Activated naive CD4-positive, alpha-beta T cell treated with anti-CD3 and anti-CD28 coated beads, Interleukin-2, amount 50 U/mL, for 24 hours (primary cell): ENCODE data around the gene CACNB4.
"Not testable (repeated sequence)": the region's sequence is repeated elsewhere in the genome, so short reads cannot be mapped to it uniquely, and the experiment has no call there.

ENCODE experiments used
- H3K27ac Mint-ChIP-seq: one replicate; pipeline ENCODE4 v1.8.0; 2021; ENCODE audit warnings: mild to moderate bottlenecking, mixed read lengths
- H3K27me3 Mint-ChIP-seq: one replicate; pipeline ENCODE4 v1.8.0; 2021; ENCODE audit warnings: mixed read lengths
- H3K36me3 Mint-ChIP-seq: one replicate; pipeline ENCODE4 v1.8.0; 2021; ENCODE audit warnings: mixed read lengths
- H3K4me1 Mint-ChIP-seq: one replicate; pipeline ENCODE4 v1.8.0; 2021; ENCODE audit warnings: mixed read lengths
- H3K4me3 Mint-ChIP-seq: one replicate; pipeline ENCODE4 v1.8.0; 2021; ENCODE audit warnings: mild to moderate bottlenecking, mixed read lengths
- H3K9me3 Mint-ChIP-seq: one replicate; pipeline ENCODE4 v1.8.0; 2021; ENCODE audit warnings: mixed read lengths

Gene CACNB4

DNA sequence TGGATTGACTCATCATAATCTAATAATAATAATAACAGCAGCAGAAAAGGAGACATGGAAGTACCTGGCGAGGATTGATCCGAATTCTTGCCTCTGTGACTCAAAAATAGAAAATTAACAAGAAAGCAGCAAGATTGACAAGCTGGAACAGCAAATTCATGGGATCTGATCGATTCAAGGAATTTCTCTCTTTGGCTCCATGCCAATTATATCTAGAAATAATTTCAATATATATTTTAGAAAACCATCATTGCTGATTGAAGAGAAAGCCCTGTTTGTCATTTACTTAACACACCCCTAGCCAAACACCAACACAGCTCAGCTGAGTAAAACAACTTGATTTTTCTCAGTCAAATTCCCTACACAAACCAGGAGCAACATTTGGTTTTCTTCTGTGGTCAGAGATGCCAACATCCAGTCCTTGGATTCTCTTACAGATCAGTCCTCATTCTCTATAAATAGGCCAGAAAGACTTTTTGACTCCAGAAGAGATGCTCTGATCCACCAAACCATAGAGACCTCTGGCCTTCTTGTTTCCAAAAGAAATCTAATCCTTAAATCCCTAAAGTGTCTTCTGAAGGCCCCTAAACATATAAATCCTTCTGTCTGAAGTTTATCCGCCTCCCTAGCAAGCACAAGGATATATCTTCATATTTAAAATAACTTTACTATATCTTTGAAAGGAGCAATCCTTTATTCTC, 129.9 kb downstream of the CACNB4 start:
- H3K27ac Mint-ChIP-seq = no peak overlapping the region
- H3K4me3 Mint-ChIP-seq = no peak overlapping the region
- H3K36me3 Mint-ChIP-seq = no peaks in the 10 kb centered on the region
- H3K27me3 Mint-ChIP-seq = peaks cover 2% of the 10 kb centered on the region
- no peaks in the 10 kb centered on the region for H3K9me3 Mint-ChIP-seq
- peaks cover 2% of the 10 kb centered on the region for H3K4me1 Mint-ChIP-seq

- no peaks in the 10 kb centered on the region for H3K4me1 Mint-ChIP-seq
- H3K4me3 Mint-ChIP-seq = no peak overlapping the region
- no peak overlapping the region for H3K27ac Mint-ChIP-seq
- peaks cover 2% of the 10 kb centered on the region for H3K27me3 Mint-ChIP-seq
- H3K9me3 Mint-ChIP-seq = no peaks in the 10 kb centered on the region
- H3K36me3 Mint-ChIP-seq = no peaks in the 10 kb centered on the region
These were observed 130.8 kb downstream of the CACNB4 start for GRCh38 chr2:151967829-151968722.

DNA sequence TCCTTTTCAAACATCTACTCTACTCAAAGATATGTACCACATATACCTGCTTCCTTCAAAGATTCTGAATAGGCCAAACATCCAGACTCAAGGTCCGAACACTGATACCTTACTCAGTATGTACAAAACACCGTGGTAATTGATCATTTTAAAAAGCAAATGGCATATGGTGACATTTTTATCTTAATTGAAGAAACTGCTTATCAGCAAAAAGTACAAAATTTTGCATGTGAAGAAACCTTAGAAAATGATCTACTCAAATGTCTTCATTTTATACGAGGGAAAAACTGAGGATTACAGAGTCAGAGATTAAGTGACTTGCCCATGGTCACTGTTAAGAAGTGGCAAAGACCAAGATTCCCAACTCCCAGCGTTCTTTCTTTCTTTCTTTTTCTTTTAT, 133.0 kb downstream of the CACNB4 start:
- Mint-ChIP-seq H3K9me3 (no peaks in the 10 kb centered on the region), H3K4me1 (no peaks in the 10 kb centered on the region), H3K27ac (no peak overlapping the region), H3K27me3 (no peaks in the 10 kb centered on the region), H3K36me3 (no peaks in the 10 kb centered on the region), H3K4me3 (no peak overlapping the region)

- Mint-ChIP-seq H3K4me1 (no peaks in the 10 kb centered on the region), H3K27me3 (no peaks in the 10 kb centered on the region), H3K27ac (no peak overlapping the region), H3K4me3 (no peak overlapping the region), H3K9me3 (no peaks in the 10 kb centered on the region), H3K36me3 (no peaks in the 10 kb centered on the region)
These were observed 137.3 kb downstream of the CACNB4 start for GRCh38 chr2:151961558-151961957.

DNA sequence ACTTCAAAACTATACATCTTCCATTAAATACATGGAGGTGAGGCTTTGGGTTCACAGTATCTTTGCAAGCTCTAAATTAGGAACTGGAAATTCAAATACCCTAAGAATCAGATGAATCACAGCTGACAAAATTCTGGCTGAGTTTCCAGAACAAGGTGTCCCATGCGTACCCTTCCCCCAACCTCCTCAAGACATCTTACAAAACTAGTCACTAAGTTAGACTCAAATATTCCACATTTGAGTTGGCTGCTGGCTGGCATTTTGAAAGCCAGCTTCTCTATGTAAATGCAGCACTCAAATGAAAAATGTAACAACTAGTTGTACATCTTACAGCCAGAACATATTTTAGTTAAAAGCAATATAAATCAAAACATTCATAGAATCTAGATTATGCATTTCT, 139.6 kb downstream of the CACNB4 start:
- H3K4me1 Mint-ChIP-seq = no peaks in the 10 kb centered on the region
- no peaks in the 10 kb centered on the region for H3K36me3 Mint-ChIP-seq
- H3K4me3 Mint-ChIP-seq = no peak overlapping the region
- no peak overlapping the region for H3K27ac Mint-ChIP-seq
- H3K27me3 Mint-ChIP-seq = no peaks in the 10 kb centered on the region
- H3K9me3 Mint-ChIP-seq = no peaks in the 10 kb centered on the region

GRCh38 chr2:151953467-151953866, 145.4 kb downstream of the CACNB4 start:
- Mint-ChIP-seq H3K4me1 (no peaks in the 10 kb centered on the region), H3K9me3 (no peaks in the 10 kb centered on the region), H3K4me3 (no peak overlapping the region), H3K27ac (no peak overlapping the region), H3K27me3 (peaks cover 3% of the 10 kb centered on the region), H3K36me3 (no peaks in the 10 kb centered on the region)

- H3K27ac Mint-ChIP-seq = no peak overlapping the region
- H3K9me3 Mint-ChIP-seq = no peaks in the 10 kb centered on the region
- no peak overlapping the region for H3K4me3 Mint-ChIP-seq
- H3K36me3 Mint-ChIP-seq = no peaks in the 10 kb centered on the region
- H3K27me3 Mint-ChIP-seq = peaks cover 5% of the 10 kb centered on the region
- H3K4me1 Mint-ChIP-seq = no peaks in the 10 kb centered on the region
These were observed 146.0 kb downstream of the CACNB4 start for GRCh38 chr2:151952691-151953456.

DNA sequence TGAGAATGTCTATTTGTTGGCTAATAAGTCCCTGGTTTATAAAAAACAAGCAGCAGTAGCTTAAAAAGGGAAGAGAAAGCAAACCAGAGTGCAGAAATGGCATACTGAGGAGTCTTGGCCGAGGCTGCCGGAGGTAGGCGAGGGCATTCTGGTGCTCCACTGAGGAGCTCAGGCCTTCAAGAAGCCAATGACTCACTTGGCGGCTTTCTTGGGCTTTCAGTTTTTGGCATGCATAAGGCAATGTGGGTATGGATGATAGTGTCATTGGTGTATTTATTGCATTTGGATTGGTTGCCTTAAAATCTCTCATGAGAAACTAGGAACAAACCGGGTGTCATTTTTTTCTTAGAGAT, 151.1 kb downstream of the CACNB4 start:
- no peak overlapping the region for H3K4me3 Mint-ChIP-seq
- H3K27me3 Mint-ChIP-seq = peaks cover 12% of the 10 kb centered on the region
- no peak overlapping the region for H3K27ac Mint-ChIP-seq
- no peaks in the 10 kb centered on the region for H3K9me3 Mint-ChIP-seq
- H3K36me3 Mint-ChIP-seq = no peaks in the 10 kb centered on the region
- peaks cover 4% of the 10 kb centered on the region for H3K4me1 Mint-ChIP-seq

- Mint-ChIP-seq H3K27ac (no peak overlapping the region), H3K9me3 (no peaks in the 10 kb centered on the region), H3K27me3 (peaks cover 12% of the 10 kb centered on the region), H3K4me3 (no peak overlapping the region), H3K36me3 (no peaks in the 10 kb centered on the region), H3K4me1 (peaks cover 4% of the 10 kb centered on the region)
These were observed 151.7 kb downstream of the CACNB4 start for GRCh38 chr2:151946899-151947812.

- H3K27me3 Mint-ChIP-seq = peaks cover 12% of the 10 kb centered on the region
- no peaks in the 10 kb centered on the region for H3K36me3 Mint-ChIP-seq
- peaks cover 4% of the 10 kb centered on the region for H3K4me1 Mint-ChIP-seq
- H3K27ac Mint-ChIP-seq = no peak overlapping the region
- H3K9me3 Mint-ChIP-seq = peaks cover 4% of the 10 kb centered on the region
- no peak overlapping the region for H3K4me3 Mint-ChIP-seq
These were observed 152.5 kb downstream of the CACNB4 start for GRCh38 chr2:151946250-151946884.

GRCh38 chr2:151945602-151946001, 153.2 kb downstream of the CACNB4 start:
- Mint-ChIP-seq H3K9me3 (peaks cover 5% of the 10 kb centered on the region), H3K36me3 (no peaks in the 10 kb centered on the region), H3K4me1 (peaks cover 4% of the 10 kb centered on the region), H3K27me3 (peaks cover 11% of the 10 kb centered on the region), H3K27ac (no peak overlapping the region), H3K4me3 (no peak overlapping the region)

DNA sequence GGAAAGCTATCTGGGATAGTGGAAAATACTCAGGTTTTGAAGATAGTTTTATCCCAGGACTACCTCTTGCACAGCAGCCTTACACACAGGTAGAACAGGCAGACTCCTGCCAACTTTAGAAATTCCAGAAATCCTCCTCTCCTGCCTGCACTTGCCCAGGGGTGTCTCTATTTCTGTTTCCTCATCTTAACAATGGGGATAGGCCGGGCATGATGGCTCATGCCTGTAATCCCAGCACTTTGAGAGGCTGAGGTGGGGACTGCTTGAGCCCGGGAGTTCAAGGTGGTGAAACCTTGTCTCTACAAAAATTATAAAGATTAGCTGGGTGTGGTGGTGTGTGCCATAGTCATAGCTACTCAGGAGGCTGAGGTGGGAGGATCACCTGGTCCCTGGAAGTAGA, 153.7 kb downstream of the CACNB4 start:
- peaks cover 5% of the 10 kb centered on the region for H3K9me3 Mint-ChIP-seq
- H3K4me3 Mint-ChIP-seq = no peak overlapping the region
- peaks cover 11% of the 10 kb centered on the region for H3K27me3 Mint-ChIP-seq
- no peak overlapping the region for H3K27ac Mint-ChIP-seq
- H3K4me1 Mint-ChIP-seq = peaks cover 4% of the 10 kb centered on the region
- H3K36me3 Mint-ChIP-seq = no peaks in the 10 kb centered on the region

DNA sequence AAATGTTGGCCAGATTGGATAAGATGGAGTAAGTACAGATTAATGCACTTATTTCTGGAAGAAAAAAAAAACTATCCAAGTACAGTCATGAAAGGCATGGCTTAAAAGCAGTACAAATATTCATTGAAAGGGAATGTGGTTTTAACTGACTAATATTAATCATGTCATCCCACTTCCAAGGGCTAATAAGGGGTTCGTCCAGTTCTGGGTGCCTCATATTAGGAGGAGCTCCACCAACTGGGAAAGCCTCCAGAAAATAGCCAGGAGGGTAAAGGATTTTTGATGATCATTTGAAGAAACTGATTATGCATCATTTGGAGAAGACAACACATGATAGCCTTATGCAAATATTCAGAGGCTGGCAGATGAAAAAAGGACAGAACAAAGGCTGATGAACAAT, 155.4 kb downstream of the CACNB4 start:
- no peaks in the 10 kb centered on the region for H3K36me3 Mint-ChIP-seq
- H3K9me3 Mint-ChIP-seq = peaks cover 5% of the 10 kb centered on the region
- no peak overlapping the region for H3K4me3 Mint-ChIP-seq
- H3K27me3 Mint-ChIP-seq = peaks cover 9% of the 10 kb centered on the region
- peaks cover 4% of the 10 kb centered on the region for H3K4me1 Mint-ChIP-seq
- no peak overlapping the region for H3K27ac Mint-ChIP-seq

GRCh38 chr2:151942540-151943205, 156.2 kb downstream of the CACNB4 start:
- not testable (repeated sequence) for H3K9me3 Mint-ChIP-seq, H3K27me3 Mint-ChIP-seq, H3K27ac Mint-ChIP-seq, H3K4me1 Mint-ChIP-seq, H3K36me3 Mint-ChIP-seq, H3K4me3 Mint-ChIP-seq
